NCI-H226 (cell line): ENCODE measurements around the gene CACNA1B.
"Not testable (repeated sequence)": the region's sequence is repeated elsewhere in the genome, so short reads cannot be mapped to it uniquely, and the experiment has no call there.

ENCODE experiments used
- DNase-seq: peaks from one replicate; pipeline ENCODE4 v3.0.0-alpha.2; 2015

CACNA1B gene

DNA sequence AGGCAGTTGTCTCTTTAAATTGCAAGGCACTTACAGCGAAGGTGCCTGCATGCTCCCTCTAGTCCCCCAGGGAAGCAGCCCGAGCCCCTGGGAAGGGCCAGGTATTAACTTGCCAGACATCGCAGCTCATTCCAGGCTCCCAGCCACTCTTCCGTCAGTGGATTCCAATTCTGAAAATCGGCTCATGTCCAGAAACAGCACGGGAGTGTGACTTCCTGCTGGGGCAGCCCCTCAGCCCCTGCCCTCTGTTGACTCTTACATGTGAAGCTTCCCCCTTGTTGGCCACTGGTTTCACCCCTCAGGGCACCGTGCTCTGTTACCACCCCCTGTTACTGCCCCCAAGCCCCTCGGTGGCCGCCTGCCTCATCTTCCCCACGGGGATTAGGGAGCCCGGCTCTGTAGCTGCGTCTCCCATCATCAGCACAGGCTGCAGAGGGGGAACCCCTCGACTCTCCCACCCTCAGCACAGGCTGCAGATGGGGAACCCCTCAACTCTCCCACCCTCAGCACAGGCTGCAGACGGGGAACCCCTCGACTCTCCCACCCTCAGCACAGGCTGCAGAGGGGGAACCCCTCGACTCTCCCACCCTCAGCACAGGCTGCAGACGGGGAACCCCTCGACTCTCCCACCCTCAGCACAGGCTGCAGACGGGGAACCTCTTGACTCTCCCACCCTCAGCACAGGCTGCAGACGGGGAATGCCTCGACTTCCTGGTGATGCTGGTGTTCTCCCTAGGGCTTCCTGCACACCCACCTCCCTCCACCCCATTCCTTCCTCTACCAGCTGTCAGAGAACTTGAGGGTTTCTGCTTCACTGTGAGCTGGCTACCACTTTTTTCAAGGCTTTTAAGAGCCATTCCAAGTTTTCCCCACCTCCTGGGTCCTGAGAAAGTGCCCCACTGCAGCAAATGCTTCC is 11.1 kb upstream of the CACNA1B start:
- DNase-seq = no peak

DNA sequence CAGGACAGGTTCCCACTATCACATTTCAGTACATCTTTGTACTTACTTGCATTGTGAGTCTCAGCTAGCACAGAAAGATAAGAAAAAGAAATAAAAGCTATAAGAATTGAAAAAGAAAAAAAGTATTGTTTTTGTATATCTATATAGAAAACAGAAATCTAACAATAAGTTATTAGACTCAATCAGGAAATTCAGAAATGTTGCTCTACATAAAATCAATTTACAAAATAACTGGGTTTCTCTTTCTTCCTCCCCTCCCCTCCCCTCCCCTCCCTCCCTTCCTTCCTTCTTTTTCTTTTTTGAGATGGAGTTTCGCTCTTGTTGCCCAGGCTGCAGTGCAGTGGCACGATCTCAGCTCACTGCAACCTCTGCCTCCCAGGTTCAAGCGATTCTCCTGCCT is 7.2 kb upstream of the CACNA1B start:
- no peak for DNase-seq

DNA sequence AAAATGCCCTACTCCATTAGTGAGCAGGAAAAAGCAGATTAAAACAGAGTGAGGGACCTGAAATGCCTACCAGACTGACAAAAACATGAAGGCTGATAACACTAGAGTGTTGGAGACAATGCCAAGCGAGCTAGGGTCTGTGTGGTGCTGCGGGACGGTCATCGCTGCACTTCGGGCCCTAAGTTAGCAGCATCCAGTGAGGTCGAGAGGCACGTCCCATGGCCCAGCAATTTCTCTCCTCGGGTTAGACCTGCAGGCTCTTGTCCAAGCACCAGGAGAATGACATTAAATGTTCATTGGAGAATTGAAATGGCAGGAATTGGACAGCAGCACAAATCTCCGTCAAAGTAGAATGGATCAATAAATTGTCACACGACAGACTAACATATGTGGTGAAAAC is 5.3 kb upstream of the CACNA1B start:
- DNase-seq = no peak

DNA sequence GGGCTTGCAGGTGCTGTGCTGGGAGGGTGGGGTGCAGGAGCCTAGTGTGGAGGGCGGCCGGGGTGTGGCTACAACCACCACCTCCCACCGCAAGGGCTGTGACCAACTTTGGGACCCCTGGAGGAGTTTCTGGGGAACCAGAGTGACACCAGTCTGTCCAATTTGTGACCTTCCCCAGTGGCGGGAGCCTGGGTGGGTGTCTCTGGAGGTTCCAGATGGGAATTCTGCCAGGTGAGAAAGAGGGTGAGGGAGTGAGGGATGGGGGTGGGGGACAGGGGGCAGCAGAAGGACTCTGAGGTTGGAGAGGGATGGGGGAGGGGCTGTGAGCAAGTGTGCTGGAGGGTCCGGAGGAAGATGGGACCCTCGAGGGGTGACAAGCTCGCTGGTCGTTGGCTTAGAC is 4.2 kb upstream of the CACNA1B start:
- DNase-seq = no peak

DNA sequence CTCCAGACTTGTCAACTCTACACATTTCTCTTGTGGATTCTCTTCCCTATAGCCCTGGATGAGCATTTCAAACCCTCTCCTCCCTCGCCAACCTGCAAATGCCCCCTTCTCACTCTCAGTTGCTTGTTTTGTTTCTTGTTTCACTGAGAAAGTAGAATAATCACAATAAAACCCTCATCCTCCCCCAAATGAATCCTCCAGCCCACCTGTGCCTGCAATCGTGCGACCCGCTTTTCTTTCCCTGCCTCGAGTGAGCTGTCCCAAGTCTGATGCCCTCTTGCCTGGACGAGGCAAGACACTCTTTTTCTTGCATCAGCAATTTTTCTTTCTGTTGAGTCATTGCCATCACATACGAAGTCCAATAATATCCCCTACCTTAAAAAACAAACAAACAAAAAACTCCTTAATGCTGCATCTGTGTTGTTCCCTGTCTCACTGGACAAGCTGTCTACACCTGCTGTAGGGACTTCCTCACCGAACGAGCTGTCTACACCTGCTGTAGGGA is 3.7 kb upstream of the CACNA1B start:
- no peak for DNase-seq

DNA sequence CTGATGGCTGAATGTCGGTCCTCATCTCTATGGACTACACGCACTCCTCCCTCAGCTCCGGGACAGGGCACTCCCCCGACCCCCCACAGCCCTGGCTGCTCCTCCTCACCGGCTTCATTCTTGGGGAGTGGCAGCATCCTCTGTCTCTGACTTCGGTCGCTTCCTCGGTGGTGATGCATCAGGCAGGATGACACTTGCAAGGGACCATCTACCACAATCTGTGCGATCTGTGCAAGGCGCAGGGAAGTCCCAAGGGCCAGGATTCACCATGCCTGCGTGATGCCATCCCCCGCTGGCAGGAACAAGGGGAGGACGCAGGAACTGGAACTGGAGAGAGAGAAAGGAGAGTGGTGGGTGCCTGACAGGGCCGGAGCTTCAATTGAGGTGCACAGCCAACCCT is 2.2 kb upstream of the CACNA1B start:
- no peak for DNase-seq

DNA sequence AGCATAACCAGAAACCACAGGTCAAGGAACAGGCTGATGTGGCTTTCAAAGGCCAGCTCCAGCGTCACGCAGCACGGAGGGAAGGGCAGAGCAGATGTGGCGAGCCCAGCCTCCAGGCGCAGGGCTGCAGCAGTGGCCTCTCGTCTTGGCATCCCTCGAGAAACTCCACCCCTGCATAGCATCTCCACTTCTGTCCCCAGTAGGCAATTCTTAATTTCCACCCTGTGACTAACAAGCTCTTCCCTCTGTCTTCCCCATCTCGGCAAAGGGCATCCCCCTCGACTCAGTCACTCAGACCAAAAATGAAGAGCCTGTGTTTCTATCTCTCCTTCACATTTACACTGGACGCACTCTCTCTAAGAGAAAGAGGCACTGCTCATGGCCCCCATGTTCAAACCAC is 1.7 kb upstream of the CACNA1B start:
- DNase-seq = no peak

DNA sequence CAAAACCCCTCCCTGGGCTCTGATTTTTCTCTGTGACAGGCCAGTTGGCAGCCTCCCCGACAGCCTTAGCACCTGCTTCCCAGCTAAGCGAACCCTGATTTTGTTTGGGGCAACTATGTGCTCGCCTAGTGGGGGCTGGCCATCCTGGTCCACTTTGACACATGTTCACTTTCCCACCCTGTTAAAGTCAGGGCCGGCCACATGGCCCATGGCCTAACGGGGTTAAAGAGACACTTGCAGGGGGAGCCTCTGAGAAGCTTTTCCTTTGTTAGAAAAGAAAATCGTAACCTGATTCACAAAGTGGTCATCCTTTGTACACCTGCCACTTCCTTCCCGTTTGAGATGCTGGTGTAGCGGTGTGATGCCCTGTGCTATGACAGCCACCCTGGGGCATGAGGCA is 1.3 kb upstream of the CACNA1B start:
- DNase-seq = no peak

DNA sequence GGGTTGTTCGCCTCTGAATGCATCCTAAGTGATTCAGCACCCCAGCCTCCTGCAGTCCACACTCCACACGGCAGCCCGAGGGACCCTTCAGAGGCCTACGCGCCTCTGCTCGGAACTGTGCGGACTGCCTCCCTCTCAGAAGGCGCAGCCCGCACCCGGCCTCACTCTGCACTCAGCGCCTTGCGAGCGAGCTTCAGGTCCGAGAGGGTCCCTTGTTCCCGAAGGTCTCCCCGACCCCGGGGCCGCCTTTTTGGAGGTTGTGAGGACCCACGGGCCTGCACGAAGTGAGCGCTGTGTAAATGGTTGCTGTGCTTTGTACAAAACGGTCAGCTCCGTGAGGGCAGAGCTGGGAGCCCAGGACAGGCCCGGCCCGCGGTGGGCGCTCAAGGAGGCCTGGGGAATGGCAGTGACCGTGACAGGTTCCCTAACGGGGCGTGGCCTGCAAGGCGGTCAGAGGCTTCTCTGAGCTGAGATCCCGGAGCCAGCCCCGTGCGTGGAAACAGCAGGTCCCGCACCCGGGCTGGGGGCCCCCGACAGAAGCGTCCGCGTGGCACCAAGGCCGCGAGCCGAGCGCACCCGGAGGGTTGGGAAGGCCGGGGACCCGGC is 698 bp upstream of the CACNA1B start:
- no peak for DNase-seq

DNA sequence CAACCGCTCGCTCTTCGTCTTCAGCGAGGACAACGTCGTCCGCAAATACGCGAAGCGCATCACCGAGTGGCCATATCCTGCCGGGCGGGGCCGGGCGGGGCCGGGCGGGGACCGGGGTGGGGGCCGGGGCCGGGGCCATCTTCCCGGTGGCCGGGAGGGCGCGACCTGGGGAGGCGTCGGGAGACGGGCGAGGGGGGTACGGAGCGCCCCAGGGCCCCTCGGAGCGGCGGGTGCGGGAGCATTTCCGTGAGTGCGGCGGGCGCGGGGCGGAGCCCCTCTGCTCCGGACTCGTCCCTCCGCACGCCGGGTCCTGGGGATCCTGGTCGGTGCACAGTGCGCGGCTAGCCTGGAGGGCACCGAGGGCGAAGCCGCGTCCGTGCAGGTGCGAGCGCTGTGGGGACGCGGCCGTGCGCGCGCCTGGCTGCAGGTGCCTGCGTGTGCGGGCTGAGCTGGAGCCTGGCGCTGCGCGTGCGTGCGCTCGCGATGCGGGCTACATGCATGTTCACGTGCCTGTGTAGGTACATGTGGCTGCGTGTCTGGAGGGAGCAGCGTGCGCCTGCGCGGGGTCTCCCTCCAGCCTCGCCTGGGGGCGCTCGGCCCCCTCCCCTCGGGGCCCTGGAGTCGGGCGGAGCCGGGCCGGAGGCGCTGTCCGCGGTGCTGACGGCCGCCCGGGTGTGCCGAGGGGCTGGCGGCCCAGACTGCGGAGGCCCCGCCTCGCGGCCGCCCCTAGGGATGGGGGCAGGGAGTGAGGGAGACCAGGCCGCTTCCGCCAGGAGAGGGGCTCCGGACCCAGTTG is 762 bp downstream of the CACNA1B start:
- no peak for DNase-seq

DNA sequence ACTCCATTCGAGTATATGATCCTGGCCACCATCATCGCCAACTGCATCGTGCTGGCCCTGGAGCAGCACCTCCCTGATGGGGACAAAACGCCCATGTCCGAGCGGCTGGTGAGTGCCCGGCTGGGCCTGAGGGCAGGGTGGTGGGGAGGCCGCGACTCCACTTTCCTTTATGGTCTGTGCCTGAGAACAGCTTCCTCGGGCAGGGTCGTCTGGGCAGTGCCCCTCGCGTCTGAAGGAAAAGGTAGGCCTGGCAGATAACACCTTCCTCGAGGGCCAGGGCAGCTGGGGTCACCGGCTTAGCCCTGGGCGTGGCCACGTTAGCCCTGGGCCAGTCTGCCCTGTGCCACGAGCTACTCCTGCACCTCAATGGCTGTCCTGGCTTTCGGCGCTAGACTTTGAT is 1.5 kb downstream of the CACNA1B start:
- no peak for DNase-seq

DNA sequence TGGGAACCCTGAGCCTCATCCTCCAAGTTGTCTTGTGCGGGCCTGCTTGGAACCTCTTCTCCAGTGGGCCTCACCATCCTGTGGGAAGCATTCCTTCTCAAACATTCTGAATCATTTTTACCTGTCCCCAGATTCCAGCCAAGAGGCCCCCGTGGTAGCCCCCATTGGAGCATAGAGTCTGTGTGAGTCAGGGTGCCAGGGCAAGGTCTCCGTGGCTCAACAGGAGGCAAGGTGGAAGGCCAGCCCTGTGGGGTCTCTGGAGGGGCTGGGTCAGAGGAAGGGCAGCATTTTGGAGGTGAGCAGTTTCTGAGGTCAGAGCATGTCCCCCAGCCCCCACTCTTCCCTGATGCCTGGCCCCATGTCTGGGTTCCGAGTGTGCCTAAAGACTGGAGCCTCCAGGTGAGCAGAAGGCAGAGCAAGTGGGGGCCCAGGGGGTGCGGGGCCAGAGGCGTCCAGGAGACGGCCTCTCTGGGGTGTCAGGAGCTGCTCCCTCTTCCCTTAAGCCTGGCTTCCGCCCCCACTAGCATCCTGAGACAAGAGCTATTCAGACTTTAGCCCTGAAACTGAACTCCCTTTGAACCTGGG is 2.1 kb downstream of the CACNA1B start:
- no peak for DNase-seq

DNA sequence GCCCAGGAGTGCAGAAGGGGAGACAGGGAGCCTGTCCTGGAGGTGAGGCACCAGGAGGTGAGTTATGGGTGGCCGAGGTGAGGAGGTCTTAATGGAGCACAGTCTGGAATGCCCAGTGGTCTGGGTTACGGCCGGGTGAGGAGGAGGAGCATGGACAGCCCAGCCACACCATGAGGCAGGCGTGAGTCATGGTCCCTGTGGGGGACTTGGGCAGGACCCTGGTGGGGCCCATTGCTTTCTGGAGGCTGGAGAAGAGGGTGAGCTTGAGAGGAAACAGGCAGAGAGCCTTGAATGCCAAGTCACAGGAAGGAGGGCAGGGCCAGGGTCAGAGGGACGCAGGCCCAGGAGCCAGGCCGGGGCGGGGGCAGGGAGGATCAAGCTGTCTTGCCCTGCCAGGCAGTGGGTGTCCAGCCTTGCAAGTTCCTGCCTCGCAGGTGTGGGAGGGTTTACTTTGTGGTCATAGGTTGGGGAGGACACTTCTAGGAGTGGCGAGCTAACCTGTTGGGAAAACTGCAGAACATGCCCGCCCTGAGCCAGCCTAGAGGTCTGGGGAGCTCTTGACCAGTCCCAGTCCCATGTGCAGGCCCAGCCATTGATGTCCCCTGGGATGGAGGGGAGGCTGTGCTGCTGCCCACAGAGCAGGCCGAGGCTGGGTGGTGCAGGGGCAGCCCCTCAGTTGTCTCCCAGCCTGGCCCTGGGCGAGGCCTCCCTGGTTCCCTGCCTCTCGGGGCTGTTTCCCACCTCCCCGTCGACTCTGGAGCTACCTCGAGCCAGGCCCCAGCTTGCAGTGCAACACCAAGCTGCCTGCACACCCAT is 2.8 kb downstream of the CACNA1B start:
- DNase-seq = no peak

DNA sequence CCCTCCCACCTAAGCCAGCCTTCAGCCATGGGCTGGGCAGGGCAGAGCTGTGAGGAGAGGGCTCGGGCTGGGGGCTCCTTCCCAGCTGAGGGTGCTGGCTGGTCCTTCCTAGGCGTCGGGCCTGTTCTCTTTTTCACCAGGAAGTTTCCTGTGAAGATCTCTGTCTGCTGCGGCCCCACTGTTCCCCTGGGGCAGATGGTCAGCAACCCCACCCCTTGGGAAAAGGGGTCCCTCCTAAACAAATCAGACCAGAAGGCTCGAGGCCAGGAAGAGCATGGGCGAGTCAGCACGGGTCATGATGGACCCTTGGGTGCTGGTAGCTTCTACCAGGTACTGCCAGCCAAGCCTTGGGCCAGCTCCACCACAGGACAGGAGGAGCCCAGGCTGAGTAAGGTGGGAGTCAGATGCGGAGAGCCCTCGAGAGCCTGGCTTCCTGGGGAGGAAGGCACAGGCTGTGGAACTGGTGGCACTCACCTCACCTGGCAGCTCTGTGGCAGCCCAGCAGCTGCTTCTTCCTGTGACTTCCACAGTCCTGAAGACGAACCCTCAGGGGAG is 3.5 kb downstream of the CACNA1B start:
- no peak for DNase-seq

DNA sequence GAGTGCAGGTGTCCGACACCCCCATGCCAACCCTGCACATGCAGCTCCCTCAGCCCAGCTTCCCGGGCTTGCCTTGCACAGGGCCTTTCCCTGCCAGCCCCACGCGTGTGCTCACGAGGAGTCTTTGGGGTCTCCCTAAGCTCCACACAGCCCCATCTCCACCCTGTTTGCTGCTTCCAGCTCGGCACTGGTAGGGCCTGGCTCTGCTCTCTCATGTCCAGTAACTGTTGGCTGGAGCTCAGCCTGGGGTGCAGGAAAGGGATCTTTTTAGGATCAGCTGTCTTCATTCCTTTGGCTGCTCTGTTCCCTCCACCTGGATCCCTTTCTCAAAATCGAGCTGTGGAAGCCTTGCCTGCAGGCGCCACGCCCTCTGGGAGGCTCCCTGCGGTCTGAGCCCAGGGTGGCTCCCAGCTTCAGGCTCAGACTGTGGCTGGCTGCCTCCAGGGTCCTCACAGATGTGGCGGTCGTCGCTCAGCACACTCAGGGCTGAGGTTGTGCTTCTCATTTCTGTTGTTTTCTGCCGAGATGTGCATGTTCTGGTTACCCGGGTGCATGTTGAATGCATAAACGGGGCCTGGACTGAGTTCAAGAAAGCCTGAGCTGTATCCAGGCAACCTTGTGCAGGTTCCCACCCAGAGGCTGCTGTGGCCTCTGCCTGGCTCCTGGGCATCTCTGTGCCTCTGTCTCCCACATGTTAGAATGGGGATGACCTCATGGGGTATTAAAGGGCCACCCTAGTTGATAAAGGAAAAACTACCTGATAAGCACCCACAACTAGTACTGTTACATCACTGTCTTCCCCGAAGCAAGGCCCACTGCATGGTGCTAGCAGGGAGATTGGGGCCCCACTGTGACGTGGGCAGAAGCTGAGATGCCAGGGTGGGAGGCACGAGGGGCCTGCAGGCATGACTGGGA is 4.3 kb downstream of the CACNA1B start:
- DNase-seq = no peak

DNA sequence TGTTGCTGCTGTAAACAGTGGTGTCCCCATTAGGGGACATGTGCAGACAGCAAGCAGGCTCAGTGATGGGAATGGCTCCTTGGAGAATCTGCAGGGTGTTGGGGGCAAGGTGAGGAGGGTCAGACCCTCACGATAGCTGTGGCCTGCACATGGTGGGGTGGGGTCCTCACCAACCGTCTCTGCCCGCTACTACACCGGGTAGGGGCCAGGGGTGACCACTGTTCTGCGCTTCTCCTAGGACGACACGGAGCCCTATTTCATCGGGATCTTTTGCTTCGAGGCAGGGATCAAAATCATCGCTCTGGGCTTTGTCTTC is 4.9 kb downstream of the CACNA1B start:
- no peak for DNase-seq

DNA sequence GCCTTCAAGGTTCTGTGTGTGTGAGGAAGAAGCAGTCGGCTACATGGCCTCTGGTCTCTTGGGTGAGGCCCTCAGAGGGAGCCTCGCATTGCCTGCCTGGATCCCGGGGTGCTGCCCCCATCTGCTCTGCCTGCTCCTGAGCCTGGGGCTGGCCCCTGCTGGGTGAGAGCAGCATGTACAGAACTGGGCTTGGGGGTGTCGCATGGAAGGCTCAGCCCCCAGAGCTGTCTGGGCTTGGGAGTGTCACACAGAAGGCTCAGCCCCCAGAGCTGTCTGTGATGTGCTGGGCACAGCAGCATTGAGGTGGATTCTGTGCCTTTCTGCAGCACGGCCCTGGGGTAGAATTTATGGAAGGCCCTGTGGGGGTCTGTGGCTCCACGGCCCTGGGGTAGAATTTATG is 6.4 kb downstream of the CACNA1B start:
- not testable (repeated sequence) for DNase-seq

DNA sequence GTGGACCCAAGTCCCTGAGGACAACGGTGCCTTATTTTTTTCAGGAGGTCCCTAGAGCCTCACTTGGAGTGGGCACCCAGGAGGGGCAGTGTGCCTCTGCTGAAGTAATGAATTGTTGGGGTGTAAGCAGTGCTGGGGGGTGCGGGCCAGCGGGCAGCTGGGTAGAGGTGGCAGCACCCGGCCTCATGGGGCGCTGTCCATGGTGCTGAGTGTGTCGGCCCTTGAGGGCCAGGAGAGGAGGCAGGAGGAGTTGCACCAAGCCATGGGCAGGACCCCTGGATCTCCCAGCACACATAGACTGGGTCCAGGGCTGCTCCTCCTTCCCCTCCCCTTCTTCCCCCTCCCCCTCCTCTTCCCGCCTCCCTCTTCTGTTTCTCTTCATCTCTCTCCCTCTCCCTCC is 7.0 kb downstream of the CACNA1B start:
- DNase-seq = not testable (repeated sequence)

DNA sequence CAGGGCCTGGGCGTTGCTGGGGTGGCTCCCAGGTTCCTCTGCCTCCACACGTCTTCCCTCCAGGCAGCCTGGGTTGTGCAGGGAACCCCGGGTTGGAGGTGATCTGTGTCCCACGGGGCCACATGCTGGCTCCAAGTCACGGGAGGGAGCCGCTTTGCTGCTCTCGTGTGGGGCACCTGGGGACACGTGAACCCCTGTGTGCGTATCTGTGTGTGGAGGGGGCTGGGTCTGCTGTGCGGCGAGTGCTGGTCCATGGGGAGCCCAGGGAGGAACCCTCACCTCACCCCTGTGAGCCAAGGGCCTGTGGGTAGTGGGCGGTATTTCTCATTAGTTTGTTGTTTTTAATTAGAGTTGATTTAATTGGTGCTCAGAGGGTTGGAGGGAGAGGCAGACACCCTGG is 7.5 kb downstream of the CACNA1B start:
- DNase-seq = not testable (repeated sequence)

DNA sequence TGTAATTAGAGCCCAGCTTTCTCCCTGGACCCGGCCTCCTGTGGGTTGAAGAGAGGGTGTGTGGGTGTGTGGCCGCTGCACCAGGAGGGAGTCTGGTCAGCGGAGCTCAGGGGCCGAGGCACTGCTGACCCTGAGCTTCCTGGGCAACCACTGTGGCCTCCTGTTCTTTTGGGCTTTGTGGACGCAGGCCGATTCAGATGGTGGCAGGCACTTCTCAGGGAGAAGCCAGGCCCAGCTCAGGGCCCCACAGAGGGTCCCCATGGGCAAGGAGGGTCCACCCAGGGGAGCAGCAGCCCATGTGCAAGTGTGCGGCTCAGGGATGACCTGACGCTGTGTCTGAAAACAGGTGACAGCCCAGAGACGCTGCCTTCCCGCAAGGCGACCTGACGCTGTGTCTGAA is 11.0 kb downstream of the CACNA1B start:
- not testable (repeated sequence) for DNase-seq

DNA sequence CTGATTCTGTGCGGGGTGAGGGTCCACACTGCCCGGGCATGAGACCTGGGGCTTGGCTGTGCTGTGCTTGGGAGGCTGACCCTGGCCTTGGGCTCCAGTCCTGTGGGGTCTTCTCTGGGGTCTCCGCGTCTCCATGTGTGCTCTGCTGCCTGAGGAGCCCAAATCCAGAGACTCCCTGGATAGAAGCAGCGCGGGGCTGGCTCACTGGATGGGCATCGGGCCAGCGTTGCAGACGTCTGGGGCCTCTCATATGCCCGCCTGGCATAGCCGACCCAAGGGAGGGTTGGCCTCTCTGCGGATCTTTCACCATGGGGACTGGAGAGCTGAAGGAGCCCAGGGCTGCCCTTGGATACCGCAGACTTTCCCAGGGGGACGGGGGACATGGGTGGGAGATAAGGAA is 12.4 kb downstream of the CACNA1B start:
- not testable (repeated sequence) for DNase-seq
